GM18861 (cell line): ENCODE results near the gene KLHL25.

Source experiments
- ATAC-seq: cut with Tn5 transposase; IDR thresholded peaks from one replicate; pipeline ENCODE4 v1.9.1; 2021; ENCODE audit not compliant: unreplicated experiment

The KLHL25 gene

DNA sequence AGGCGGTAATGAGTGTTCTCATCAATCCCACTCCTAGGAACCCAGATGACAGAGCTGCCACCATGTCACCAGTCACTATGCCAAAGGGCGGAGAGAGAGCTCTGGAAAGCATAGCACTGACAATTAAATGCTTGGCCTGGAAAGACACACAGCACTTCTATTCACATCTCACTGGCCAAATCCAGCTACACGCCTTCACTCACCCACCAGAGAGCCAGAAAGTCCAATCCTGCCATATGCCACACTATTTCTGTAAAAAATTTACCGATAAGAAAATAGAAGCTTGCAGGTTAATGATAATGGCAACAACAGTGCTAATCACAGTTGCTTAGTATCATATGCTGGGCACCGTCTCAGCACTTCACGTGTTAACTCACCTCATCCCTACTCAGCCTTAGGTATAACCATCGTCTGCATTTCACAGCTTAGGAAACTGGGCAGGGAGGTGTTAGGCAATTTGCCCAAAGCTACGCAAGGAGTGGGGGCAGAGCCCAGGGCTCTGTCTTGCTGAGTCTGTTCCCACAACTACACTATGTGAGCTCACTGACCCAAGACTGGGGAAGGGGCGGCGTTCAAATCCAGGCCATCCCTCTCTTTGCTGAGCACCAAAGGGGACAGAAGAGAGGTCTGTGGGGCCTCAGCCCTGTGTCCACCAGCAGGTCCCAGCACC is 16.5 kb downstream of the KLHL25 start:
- no peak for ATAC-seq

GRCh38 chr15:85777250-85778106 is 17.2 kb downstream of the KLHL25 start:
- ATAC-seq = no peak

DNA sequence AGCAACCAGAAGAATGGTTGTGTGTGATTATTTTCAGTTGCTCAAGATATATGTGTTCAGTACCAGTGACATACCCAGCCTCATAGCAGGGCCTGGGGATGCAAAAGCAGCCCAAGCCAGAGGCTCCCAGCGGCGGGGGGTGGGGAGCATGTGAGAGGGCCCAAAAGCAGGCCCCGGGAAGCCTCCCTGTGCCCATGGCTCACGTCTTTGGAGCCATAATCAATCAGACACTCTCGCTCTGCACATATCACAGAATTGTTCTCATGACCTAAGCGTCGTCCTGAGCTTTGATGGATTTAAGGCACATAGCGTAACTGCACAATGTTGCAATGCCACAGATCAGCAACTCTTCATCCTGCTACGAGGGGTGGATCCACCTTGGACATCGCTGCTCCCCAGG is 20.8 kb downstream of the KLHL25 start:
- ATAC-seq = no peak

- no peak for ATAC-seq
These were observed 21.5 kb downstream of the KLHL25 start for GRCh38 chr15:85773249-85773648.

DNA sequence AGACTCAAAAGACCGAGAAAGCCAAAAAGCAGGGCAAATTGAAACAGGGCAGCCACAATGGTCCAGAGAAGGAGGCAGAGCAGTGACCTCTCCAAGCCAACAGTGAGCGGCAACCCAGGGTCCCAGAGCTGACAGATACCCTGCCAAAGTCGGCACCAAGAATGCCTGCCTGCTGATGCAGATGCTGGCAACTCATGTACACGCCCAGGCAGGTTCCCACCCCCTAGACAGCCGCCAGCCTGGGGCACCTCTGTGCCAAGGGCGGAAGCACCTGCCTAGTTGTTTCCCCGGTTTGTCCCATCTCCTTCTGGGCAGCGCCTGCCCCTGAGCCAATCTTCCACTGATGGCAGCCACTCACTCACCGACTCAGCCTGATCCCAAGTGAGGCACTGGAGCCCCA is 22.1 kb downstream of the KLHL25 start:
- ATAC-seq = no peak

GRCh38 chr15:85771781-85772445 is 22.8 kb downstream of the KLHL25 start:
- no peak for ATAC-seq

DNA sequence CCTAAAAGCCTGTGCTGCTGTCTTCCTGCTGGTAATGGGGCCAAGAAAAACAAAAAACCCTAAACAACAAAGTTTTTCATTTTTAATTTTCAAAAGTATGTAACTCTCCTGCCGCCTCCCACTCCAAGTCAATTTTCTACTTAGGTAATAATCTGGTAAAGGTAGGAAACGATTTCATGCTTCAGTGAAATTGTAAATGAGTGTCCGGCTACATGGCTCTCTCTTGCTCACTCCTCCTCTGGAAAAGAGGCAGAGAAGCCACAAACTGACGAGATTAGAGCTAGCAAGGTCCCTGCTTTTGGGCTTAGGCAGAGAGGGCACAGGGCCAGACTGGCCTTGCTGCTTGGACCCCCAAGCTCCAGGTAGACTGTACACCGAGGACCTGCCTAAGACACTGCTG is 23.5 kb downstream of the KLHL25 start:
- no peak for ATAC-seq

DNA sequence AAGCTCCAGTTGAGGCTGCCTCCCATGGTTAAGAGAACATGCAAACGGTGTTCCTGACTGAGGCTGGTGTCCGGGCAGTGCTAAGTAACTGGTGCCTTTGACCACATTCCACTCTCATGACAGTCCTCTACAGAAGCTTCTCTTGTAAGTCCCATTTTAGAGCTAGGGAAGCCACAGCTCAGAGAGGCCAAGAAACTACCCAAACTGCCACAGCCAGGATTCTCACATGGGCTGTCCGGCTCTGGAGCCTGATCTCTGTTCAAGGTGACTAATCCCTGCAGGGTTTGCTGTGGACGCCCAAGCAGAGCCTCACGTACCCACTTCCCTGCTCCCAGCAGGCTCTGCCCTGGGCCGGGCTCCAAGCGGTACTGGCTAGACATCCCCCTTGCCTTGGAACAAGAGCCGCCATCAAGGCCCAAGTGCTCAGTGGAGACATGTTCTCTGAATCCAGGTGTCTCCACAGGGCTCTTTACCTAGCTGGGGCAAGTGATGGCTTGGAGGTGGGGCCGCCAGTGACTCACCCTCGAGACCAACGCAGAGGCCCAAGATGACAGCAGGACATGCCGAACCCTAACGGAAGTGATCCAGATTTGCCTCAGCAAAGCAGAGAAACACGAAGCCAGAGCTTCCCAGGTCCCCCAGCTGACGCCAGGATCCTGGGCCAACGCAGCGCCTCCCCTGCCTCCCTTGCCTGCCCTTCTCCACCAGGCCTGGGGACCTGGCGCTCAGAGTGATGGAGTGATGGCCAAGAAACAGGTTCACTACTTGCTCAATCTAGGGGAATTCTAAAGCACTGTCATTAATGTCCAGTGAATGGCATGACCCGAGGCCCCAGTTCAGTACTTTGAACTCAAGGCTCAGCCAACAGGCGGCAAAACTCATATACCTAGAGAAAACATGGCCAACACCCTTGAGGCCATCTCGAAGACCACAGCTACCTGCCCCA is 24.4 kb downstream of the KLHL25 start:
- ATAC-seq = no peak

DNA sequence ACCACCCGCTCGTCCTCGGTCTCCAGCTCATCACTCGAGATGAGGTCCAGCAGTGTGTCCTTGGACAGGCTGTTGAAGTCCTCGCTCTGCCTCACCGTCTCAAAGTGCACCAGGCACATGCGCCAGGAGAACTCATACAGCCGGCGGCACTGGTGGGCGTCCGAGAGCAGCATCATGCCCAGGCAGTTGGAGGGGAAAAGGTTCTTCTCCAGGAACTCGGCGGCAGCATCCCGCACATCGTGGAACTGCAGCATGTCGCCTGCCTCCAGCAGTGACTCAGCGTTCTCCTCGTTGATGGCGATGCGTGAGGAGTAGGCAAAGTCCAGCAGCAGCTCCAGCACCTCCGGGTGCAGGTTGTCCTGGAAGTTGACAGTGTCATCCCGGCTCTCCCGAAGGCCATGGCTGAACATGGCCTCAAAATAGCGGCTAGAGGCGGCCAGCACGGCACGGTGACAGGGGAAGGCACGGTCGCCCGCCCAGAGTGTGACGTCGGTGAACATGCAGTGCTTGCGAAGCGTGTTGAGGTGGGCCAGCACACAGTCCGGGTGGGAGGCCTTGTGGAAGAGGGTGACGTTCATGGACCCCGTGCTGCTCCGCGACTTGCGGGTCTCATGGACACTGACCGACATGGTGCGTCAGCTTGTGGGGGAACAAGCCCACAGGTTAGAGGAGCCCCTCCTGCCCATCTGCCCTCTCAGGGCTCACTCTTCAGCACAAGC is 25.4 kb downstream of the KLHL25 start:
- no peak for ATAC-seq

- no peak for ATAC-seq
These were observed 26.0 kb downstream of the KLHL25 start for GRCh38 chr15:85768595-85769168.

GRCh38 chr15:85767785-85768529 is 26.8 kb downstream of the KLHL25 start:
- ATAC-seq = no peak

DNA sequence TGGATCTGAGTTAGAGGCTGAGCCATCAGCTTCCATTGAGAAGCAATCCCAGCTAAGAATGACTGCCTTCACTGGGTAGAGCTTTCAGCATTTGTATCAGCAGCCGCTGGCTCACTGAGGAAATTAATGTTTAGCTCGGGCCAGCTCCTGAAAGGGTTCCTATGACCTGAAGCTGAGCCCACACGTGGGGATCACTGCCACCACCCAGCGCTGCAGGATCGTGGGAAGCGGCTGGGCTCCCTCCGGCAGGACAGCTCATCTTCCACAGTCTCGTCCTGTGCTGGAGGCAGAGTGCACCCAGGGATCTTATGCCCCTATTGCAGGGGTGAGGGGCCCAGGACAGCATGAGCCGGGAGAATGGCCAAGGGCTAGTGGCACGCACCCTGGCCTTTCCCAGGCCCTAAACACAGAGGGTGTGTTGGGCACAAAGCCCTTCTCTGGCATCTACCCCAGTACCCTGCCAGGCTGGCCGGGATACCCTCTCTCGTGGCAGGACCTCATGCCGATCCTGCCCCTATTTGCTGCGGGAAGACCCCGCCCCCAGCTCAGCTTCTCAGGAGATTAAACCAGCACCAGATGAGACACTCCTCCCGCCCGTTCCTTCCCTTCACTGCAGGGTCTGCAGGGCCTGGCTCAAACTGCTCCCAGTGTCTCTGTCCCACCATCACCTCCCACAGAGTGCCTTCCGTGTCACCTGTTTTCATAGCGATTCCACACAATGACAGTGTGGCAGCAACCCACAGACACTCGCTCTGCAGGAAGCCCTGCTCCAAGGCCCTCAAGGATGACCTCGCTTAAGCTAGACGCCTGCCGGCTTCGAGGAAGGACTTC is 28.5 kb downstream of the KLHL25 start:
- ATAC-seq = no peak

- no peak for ATAC-seq
These were observed 30.0 kb downstream of the KLHL25 start for GRCh38 chr15:85764649-85765277.

- no peak for ATAC-seq
These were observed 30.8 kb downstream of the KLHL25 start for GRCh38 chr15:85763673-85764633.

DNA sequence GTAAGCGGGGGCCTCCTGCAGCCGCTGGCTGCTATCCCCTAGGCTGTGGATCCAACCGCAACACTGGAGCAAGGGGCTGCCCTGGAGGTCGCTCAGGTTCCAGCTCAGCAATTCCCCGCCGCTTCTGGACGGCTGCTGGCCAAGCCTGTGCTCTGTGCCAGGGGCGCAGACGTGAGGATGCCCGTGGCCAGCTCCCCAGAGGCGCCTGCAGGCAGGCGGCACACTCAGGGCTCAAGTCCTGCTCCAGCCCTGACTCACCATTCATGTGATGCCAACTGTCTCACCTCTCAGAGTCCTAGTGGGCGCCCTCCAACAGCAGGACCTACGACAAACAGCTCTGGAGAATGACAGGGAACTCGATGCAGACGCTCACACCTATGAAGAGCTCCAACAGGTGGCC is 31.6 kb downstream of the KLHL25 start:
- no peak for ATAC-seq

DNA sequence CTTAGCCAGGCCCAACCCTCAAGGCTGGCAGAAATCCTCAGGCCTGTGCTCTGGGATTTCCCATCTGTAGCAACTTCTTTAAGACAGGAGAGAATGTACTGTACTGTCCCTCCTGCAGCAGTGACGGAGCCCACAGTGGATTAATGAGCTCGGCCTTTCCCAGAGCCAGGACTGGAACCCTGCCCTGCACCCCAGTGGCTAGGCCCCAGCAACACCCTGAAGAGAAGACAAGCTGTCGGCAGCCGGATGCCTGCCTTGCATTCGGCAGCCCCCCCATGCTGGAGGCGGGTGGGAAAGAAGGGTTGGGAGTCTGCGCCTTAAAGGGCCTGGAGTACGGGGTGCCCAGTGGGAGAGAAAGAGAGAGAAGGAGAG is 32.0 kb downstream of the KLHL25 start:
- ATAC-seq = no peak
